Measurements from ENCODE around the gene MBNL1. TPM values are rescaled to one million over a fixed set of nuclear protein-coding genes. Genes with fewer than 3 reads are reported as not detected.

MBNL1 gene
- total RNA-seq, 1 experiment from 2014 or later = 68.6 TPM

- H3K36me3 ChIP-seq (ENCODE audit: control insufficient read depth, insufficient read depth, low read length) = no peaks in the 10 kb centered on the region; the same call in 1 of the 2 replicates
- Mint-ChIP-seq H3K9me3 (ENCODE audit: unreplicated experiment) (no peaks in the 10 kb centered on the region), H3K27me3 (ENCODE audit: insufficient read depth, unreplicated experiment) (no peaks in the 10 kb centered on the region), H3K27ac (ENCODE audit: unreplicated experiment) (no peak overlapping the region), H3K36me3 (ENCODE audit: insufficient read depth, unreplicated experiment) (peaks cover 24% of the 10 kb centered on the region), H3K4me1 (ENCODE audit: low read depth, unreplicated experiment) (peaks cover 11% of the 10 kb centered on the region), H3K4me3 (ENCODE audit: unreplicated experiment) (no peak overlapping the region)
- BruUV-seq (replicated peaks) = no TSS peak
- intact Hi-C loops (cut with micrococcal nuclease; ENCODE audit: unreplicated experiment) = loop anchor here (10.0 kb wide), 1 partner anchor 123 kb away; no protein-coding TSS in a partner anchor
- H3K4me1 ChIP-seq = peaks cover 55% of the 10 kb centered on the region
- TF ChIP-seq CTCF (IDR thresholded peaks at IDR 0.05; ENCODE audit: insufficient read depth in 1 of 2, low read depth in 1 of 2, low read length in 1 of 2, severe bottlenecking in 1 of 2, unreplicated experiment in 1 of 2) = no peak
- no peaks in the 10 kb centered on the region for H3K9me3 ChIP-seq
- H3K27me3 ChIP-seq (replicated peaks; ENCODE audit: control insufficient read depth, insufficient read depth, low read length) = no peaks in the 10 kb centered on the region
- no peak overlapping the region for H3K4me3 ChIP-seq (ENCODE audit: low read depth, low read length)
- DNase-seq = no peak
- ChIA-PET POLR2A (no interaction called here), CTCF (no interaction called here)
Observed at GRCh38 chr3:152301745-152302181, 33.0 kb downstream of the MBNL1 start.

GRCh38 chr3:152302521-152303021, 33.8 kb downstream of the MBNL1 start:
- H3K36me3 ChIP-seq (ENCODE audit: control insufficient read depth, insufficient read depth, low read length) = no peaks in the 10 kb centered on the region; the same call in 1 of the 2 replicates
- H3K27me3 ChIP-seq (replicated peaks; ENCODE audit: control insufficient read depth, insufficient read depth, low read length) = no peaks in the 10 kb centered on the region
- Mint-ChIP-seq H3K36me3 (ENCODE audit: insufficient read depth, unreplicated experiment) (peaks cover 21% of the 10 kb centered on the region), H3K27ac (ENCODE audit: unreplicated experiment) (no peak overlapping the region), H3K4me1 (ENCODE audit: low read depth, unreplicated experiment) (peaks cover 11% of the 10 kb centered on the region), H3K4me3 (ENCODE audit: unreplicated experiment) (no peak overlapping the region), H3K9me3 (ENCODE audit: unreplicated experiment) (no peaks in the 10 kb centered on the region), H3K27me3 (ENCODE audit: insufficient read depth, unreplicated experiment) (no peaks in the 10 kb centered on the region)
- intact Hi-C loops (cut with micrococcal nuclease; ENCODE audit: unreplicated experiment) = loop anchor here (10.0 kb wide), 1 partner anchor 122 kb away; no protein-coding TSS in a partner anchor
- H3K4me3 ChIP-seq (ENCODE audit: low read depth, low read length) = no peak overlapping the region
- no TSS peak for BruUV-seq (replicated peaks)
- no peak for TF ChIP-seq CTCF (IDR thresholded peaks at IDR 0.05; ENCODE audit: insufficient read depth in 1 of 2, low read depth in 1 of 2, low read length in 1 of 2, severe bottlenecking in 1 of 2, unreplicated experiment in 1 of 2)
- no peak for DNase-seq
- POLR2A ChIA-PET = no interaction called here
- H3K4me1 ChIP-seq = peaks cover 63% of the 10 kb centered on the region
- no peaks in the 10 kb centered on the region for H3K9me3 ChIP-seq
- CTCF ChIA-PET = no interaction called here

DNA sequence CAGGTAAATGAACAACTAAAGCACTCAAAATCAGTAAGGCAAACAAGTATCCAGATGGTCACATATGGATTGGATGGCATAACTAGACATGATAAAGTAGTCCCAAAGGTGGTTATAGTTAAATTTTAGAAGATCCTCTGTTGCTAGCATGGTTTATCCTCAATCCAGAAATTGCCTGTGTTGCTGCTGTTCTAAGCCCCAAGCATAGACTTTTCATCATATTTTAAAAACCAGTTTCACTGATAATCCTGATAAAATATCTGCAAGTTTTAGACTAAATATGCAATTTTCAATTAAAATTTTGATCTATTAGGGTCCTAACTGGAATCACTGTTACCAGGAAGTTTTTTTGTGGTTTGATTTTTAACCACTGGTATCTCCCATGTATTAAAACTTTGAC, 35.4 kb downstream of the MBNL1 start:
- POLR2A ChIA-PET = no interaction called here
- Mint-ChIP-seq H3K36me3 (ENCODE audit: insufficient read depth, unreplicated experiment) (peaks cover 11% of the 10 kb centered on the region), H3K4me1 (ENCODE audit: low read depth, unreplicated experiment) (peaks cover 22% of the 10 kb centered on the region), H3K27me3 (ENCODE audit: insufficient read depth, unreplicated experiment) (no peaks in the 10 kb centered on the region), H3K27ac (ENCODE audit: unreplicated experiment) (no peak overlapping the region), H3K4me3 (ENCODE audit: unreplicated experiment) (no peak overlapping the region), H3K9me3 (ENCODE audit: unreplicated experiment) (no peaks in the 10 kb centered on the region)
- no peak for DNase-seq
- no TSS peak for BruUV-seq (replicated peaks)
- Histone ChIP-seq H3K9me3 (no peaks in the 10 kb centered on the region), H3K36me3 (ENCODE audit: control insufficient read depth, insufficient read depth, low read length) (no peaks in the 10 kb centered on the region; the same call in 1 of the 2 replicates), H3K27me3 (replicated peaks; ENCODE audit: control insufficient read depth, insufficient read depth, low read length) (no peaks in the 10 kb centered on the region), H3K4me3 (ENCODE audit: low read depth, low read length) (no peak overlapping the region), H3K4me1 (peaks cover 78% of the 10 kb centered on the region)
- TF ChIP-seq CTCF (IDR thresholded peaks at IDR 0.05; ENCODE audit: insufficient read depth in 1 of 2, low read depth in 1 of 2, low read length in 1 of 2, severe bottlenecking in 1 of 2, unreplicated experiment in 1 of 2) = no peak
- intact Hi-C loops (cut with micrococcal nuclease; ENCODE audit: unreplicated experiment) = loop anchor here (10.0 kb wide), 1 partner anchor 121 kb away; no protein-coding TSS in a partner anchor
- CTCF ChIA-PET = no interaction called here

All from Caco-2 (cell line).